ENCODE measurements around the gene TAF3.

Gene TAF3

GRCh38 chr10:8032558-8032957, 214.3 kb downstream of the TAF3 start:
- DNase-seq (ENCODE audit: low read depth in 2 of 2) = no peak

- no peak for DNase-seq (ENCODE audit: low read depth in 2 of 2)
Measured at GRCh38 chr10:8033812-8034465, 215.6 kb downstream of the TAF3 start.

GRCh38 chr10:8034466-8035005, 216.2 kb downstream of the TAF3 start:
- DNase-seq (ENCODE audit: low read depth in 2 of 2) = no peak

- DNase-seq (ENCODE audit: low read depth in 2 of 2) = no peak
Measured at GRCh38 chr10:8035006-8035640, 216.8 kb downstream of the TAF3 start.

GRCh38 chr10:8035641-8036470, 217.6 kb downstream of the TAF3 start:
- DNase-seq (ENCODE audit: low read depth in 2 of 2) = no peak

- no peak for DNase-seq (ENCODE audit: low read depth in 2 of 2)
Measured at GRCh38 chr10:8036506-8037198, 218.3 kb downstream of the TAF3 start.

GRCh38 chr10:8037199-8037801, 219.0 kb downstream of the TAF3 start:
- no peak for DNase-seq (ENCODE audit: low read depth in 2 of 2)

GRCh38 chr10:8037941-8038894, 219.9 kb downstream of the TAF3 start:
- no peak for DNase-seq (ENCODE audit: low read depth in 2 of 2)

- DNase-seq (ENCODE audit: low read depth in 2 of 2) = no peak
Measured at GRCh38 chr10:8039321-8039881, 221.1 kb downstream of the TAF3 start.

GRCh38 chr10:8040651-8041050, 222.3 kb downstream of the TAF3 start:
- DNase-seq (ENCODE audit: low read depth in 2 of 2) = no peak

GRCh38 chr10:8041284-8041991, 223.1 kb downstream of the TAF3 start:
- DNase-seq (ENCODE audit: low read depth in 2 of 2) = no peak

GRCh38 chr10:8041992-8042720, 223.9 kb downstream of the TAF3 start:
- DNase-seq (ENCODE audit: low read depth in 2 of 2) = no peak

- no peak for DNase-seq (ENCODE audit: low read depth in 2 of 2)
Measured at GRCh38 chr10:8042721-8043568, 224.6 kb downstream of the TAF3 start.

- DNase-seq (ENCODE audit: low read depth in 2 of 2) = no peak
Measured at GRCh38 chr10:8043569-8044306, 225.4 kb downstream of the TAF3 start.

GRCh38 chr10:8044331-8044907, 226.1 kb downstream of the TAF3 start:
- no peak for DNase-seq (ENCODE audit: low read depth in 2 of 2)

- no peak for DNase-seq (ENCODE audit: low read depth in 2 of 2)
Measured at GRCh38 chr10:8044908-8045725, 226.8 kb downstream of the TAF3 start.

Data from stimulated activated CD8-positive, alpha-beta memory T cell treated with anti-CD3 and anti-CD28 coated beads, Interleukin-7, amount 100 ng/mL, for 1 hour (primary cell).